ENCODE data around the gene ATG12. TPM values are rescaled to one million over a fixed set of nuclear protein-coding genes. Genes with fewer than 3 reads are reported as not detected.

Gene ATG12
- total and polyA plus RNA-seq, 9 donors: 29.4 to 49.4 (median 33.8) TPM

GRCh38 chr5:115806986-115807653, 34.2 kb downstream of the ATG12 start:
- Histone ChIP-seq H3K4me3 (no peak overlapping the region), H3K36me3 (no peaks in the 10 kb centered on the region), H3K27ac (no peak overlapping the region), H3K9me3 (no peaks in the 10 kb centered on the region), H3K27me3 (no peaks in the 10 kb centered on the region), H3K4me1 (ENCODE audit: insufficient read depth) (no peaks in the 10 kb centered on the region)
- DNase-seq: no peak
- intact Hi-C loops (cut with DNase I): no loop called here
- 80 to 84% (median 81%) methylated on average over 2 of the region's 2 CpGs for WGBS, 3 donors
- TF ChIP-seq POLR2A (IDR thresholded peaks at IDR 0.05): no peak
- TF ChIP-seq EP300 (IDR thresholded peaks at IDR 0.05): no peak
- TF ChIP-seq, protein P1, sequence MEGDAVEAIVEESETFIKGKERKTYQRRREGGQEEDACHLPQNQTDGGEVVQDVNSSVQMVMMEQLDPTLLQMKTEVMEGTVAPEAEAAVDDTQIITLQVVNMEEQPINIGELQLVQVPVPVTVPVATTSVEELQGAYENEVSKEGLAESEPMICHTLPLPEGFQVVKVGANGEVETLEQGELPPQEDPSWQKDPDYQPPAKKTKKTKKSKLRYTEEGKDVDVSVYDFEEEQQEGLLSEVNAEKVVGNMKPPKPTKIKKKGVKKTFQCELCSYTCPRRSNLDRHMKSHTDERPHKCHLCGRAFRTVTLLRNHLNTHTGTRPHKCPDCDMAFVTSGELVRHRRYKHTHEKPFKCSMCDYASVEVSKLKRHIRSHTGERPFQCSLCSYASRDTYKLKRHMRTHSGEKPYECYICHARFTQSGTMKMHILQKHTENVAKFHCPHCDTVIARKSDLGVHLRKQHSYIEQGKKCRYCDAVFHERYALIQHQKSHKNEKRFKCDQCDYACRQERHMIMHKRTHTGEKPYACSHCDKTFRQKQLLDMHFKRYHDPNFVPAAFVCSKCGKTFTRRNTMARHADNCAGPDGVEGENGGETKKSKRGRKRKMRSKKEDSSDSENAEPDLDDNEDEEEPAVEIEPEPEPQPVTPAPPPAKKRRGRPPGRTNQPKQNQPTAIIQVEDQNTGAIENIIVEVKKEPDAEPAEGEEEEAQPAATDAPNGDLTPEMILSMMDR (IDR thresholded peaks at IDR 0.05): no peak

- Histone ChIP-seq H3K4me3 (no peak overlapping the region), H3K27me3 (no peaks in the 10 kb centered on the region), H3K27ac (no peak overlapping the region), H3K9me3 (no peaks in the 10 kb centered on the region), H3K4me1 (ENCODE audit: insufficient read depth) (no peaks in the 10 kb centered on the region), H3K36me3 (no peaks in the 10 kb centered on the region)
- TF ChIP-seq, protein P1 (IDR thresholded peaks at IDR 0.05): no peak
- TF ChIP-seq POLR2A (IDR thresholded peaks at IDR 0.05) (no peak), EP300 (IDR thresholded peaks at IDR 0.05) (no peak)
- intact Hi-C loops (cut with DNase I): no loop called here
- WGBS, 3 donors: 63 to 88% (median 80%) methylated on average over 1 of the region's 1 CpG
- no peak for DNase-seq
These were observed 39.4 kb downstream of the ATG12 start for GRCh38 chr5:115801984-115802383.

DNA sequence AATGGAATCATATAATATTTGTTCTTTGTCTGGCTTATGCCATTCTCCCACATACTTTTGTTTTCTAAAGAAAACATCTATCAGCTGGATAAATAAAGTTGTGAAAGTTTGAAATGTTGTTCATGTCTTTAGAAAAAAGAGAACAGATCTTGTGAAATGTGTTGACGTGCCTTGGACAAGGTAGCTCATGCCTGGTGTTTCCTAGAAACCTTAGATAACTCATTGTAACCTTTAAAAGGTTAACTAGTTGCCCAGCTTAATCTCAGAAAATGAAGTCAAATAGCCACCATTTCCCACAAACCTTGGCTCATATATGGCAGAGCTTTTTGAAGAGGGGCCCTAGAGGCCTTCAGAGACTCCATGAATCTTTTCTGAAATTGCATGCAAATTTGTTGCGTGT, 40.2 kb downstream of the ATG12 start:
- H3K4me3 ChIP-seq: no peak overlapping the region
- H3K27ac ChIP-seq: no peak overlapping the region
- whole genome bisulfite sequencing, 3 donors: 96 to 99% (median 99%) methylated on average over 2 of the region's 2 CpGs
- TF ChIP-seq, protein P1 (IDR thresholded peaks at IDR 0.05): no peak
- TF ChIP-seq EP300 (IDR thresholded peaks at IDR 0.05) (no peak), POLR2A (IDR thresholded peaks at IDR 0.05) (no peak)
- no peak for DNase-seq
- H3K27me3 ChIP-seq: no peaks in the 10 kb centered on the region
- no peaks in the 10 kb centered on the region for H3K36me3 ChIP-seq
- no peaks in the 10 kb centered on the region for H3K4me1 ChIP-seq (ENCODE audit: insufficient read depth)
- intact Hi-C loops (cut with DNase I): no loop called here
- H3K9me3 ChIP-seq: no peaks in the 10 kb centered on the region

DNA sequence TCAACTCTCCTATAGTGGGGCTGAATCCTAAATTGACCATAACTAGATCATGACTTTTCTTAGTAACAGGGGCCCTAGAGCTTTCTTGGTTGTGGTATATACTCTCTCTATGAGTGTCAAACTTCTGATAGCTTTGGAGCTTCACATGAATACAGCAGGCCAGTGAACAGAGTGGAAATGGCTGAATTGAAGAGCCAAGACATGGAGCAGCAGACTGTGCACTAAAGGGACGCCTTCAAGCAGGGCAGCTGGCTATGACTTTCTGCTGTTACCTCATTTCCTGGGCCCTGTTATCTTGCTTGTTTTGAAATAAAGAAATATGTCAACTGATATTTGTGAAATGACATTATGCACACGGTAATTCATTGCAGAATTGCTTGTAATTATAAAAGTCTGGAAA, 41.3 kb downstream of the ATG12 start:
- intact Hi-C loops (cut with DNase I): no loop called here
- TF ChIP-seq, protein P1 (IDR thresholded peaks at IDR 0.05): no peak
- TF ChIP-seq POLR2A (IDR thresholded peaks at IDR 0.05): no peak
- no peak for TF ChIP-seq EP300 (IDR thresholded peaks at IDR 0.05)
- H3K36me3 ChIP-seq: no peaks in the 10 kb centered on the region
- no peak overlapping the region for H3K4me3 ChIP-seq
- H3K9me3 ChIP-seq: no peaks in the 10 kb centered on the region
- H3K27me3 ChIP-seq: no peaks in the 10 kb centered on the region
- no peak for DNase-seq
- 75 to 90% (median 89%) methylated on average over 2 of the region's 2 CpGs for WGBS, 3 donors
- H3K4me1 ChIP-seq (ENCODE audit: insufficient read depth): no peaks in the 10 kb centered on the region
- no peak overlapping the region for H3K27ac ChIP-seq
